Upper lobe of left lung (tissue), 6 donors: ENCODE measurements around the gene MAGEA3. TPM values are rescaled to one million over a fixed set of nuclear protein-coding genes. Genes with fewer than 3 reads are reported as not detected.
A peak's percentile ranks its signal among the peaks of the same experiment; 100 is the strongest.
"Not testable (repeated sequence)": the region's sequence is repeated elsewhere in the genome, so short reads cannot be mapped to it uniquely, and the experiment has no call there.

Source experiments
- ATAC-seq, 2 donors: fragments of 200-7000 bp; cut with Tn5 transposase; one replicate each; pipeline ENCODE4 v1.9.1; 2022; ENCODE audit warnings: mild to moderate bottlenecking in 2 of 2, moderate library complexity in 2 of 2; ENCODE audit not compliant: low FRiP score in 2 of 2
- DNase-seq, 2 donors: peaks; one replicate each; pipeline ENCODE4 v3.0.0-alpha.2; 2019 to 2020
- H3K27ac ChIP-seq, 4 donors: fragments of 200-600 bp; sonication (generic); one replicate each; pipeline ENCODE4 v1.5.1; 2016 to 2019
- H3K27me3 ChIP-seq, 4 donors: fragments of 200-600 bp; sonication (generic); one replicate each; pipeline ENCODE4 v1.5.1; 2017 to 2019
- H3K36me3 ChIP-seq, 4 donors: fragments of 200-600 bp; sonication (generic); one replicate each; pipeline ENCODE4 v1.5.1; 2016 to 2019
- H3K4me1 ChIP-seq, 4 donors: fragments of 200-600 bp; sonication (generic); one replicate each; pipeline ENCODE4 v1.5.1; 2018 to 2019
- H3K4me3 ChIP-seq, 4 donors: fragments of 200-600 bp; sonication (generic); one replicate each; pipeline ENCODE4 v1.5.1; 2017 to 2019; ENCODE audit warnings: mild to moderate bottlenecking in 2 of 4, moderate library complexity in 1 of 4
- H3K9me3 ChIP-seq, 4 donors: fragments of 200-600 bp; sonication (generic); one replicate each; pipeline ENCODE4 v1.5.1; 2018 to 2019
- EP300 ChIP-seq, 4 donors: sonication (generic); formaldehyde crosslinking; IDR thresholded peaks; one replicate each; pipeline ENCODE4 v1.5.1; 2017; ENCODE audit warnings: antibody characterized with exemption in 4 of 4, control low read depth in 2 of 4
- POLR2A ChIP-seq, 4 donors: fragments of 450-650 bp; IDR thresholded peaks; one replicate each; pipeline ENCODE4 v1.5.1; 2016 to 2017; ENCODE audit warnings: antibody characterized with exemption in 4 of 4, mild to moderate bottlenecking in 2 of 4
- POLR2AphosphoS5 ChIP-seq, 2 donors: sonication (generic); formaldehyde crosslinking; IDR thresholded peaks; one replicate each; pipeline ENCODE4 v1.5.1; 2017; ENCODE audit warnings: antibody characterized with exemption in 2 of 2
- WGBS, 2 donors: methylation state at CpG; one replicate each; pipeline ENCODE4 v1.1.5; 2017 to 2018; 5-methylcytosine and 5-hydroxymethylcytosine counted together
- total RNA-seq, 6 donors: library from RNA; depleted of rRNA in 4 of 6; stranded (reverse); fragments of >200 nt in 4 of 6; gene quantifications; one replicate each; pipeline versions ENCODE4 v1.1.0 to v1.2.1, GENCODE V29; 2016 to 2021
- TF ChIP-seq, protein P1 (sequence below), 6 experiments: fragments of 450-650 bp in 4 of 6; fragments of 200-600 bp in 2 of 6; sonication (generic) in 2 of 6; IDR thresholded peaks; one replicate each; pipeline ENCODE4 v1.5.1; 2016 to 2019; ENCODE audit warnings: antibody characterized with exemption in 6 of 6
- donor health status: DM: no; HTN: no; CAD: no; lungs with moderate emphysema.
- donor health status: DM: no; HTN: yes; CAD: no; lungs with severe emphysema.

MAGEA3 gene
- total RNA-seq, 6 donors from 2014 or later, result 0.20 to 0.51 TPM; not detected in 4

DNA sequence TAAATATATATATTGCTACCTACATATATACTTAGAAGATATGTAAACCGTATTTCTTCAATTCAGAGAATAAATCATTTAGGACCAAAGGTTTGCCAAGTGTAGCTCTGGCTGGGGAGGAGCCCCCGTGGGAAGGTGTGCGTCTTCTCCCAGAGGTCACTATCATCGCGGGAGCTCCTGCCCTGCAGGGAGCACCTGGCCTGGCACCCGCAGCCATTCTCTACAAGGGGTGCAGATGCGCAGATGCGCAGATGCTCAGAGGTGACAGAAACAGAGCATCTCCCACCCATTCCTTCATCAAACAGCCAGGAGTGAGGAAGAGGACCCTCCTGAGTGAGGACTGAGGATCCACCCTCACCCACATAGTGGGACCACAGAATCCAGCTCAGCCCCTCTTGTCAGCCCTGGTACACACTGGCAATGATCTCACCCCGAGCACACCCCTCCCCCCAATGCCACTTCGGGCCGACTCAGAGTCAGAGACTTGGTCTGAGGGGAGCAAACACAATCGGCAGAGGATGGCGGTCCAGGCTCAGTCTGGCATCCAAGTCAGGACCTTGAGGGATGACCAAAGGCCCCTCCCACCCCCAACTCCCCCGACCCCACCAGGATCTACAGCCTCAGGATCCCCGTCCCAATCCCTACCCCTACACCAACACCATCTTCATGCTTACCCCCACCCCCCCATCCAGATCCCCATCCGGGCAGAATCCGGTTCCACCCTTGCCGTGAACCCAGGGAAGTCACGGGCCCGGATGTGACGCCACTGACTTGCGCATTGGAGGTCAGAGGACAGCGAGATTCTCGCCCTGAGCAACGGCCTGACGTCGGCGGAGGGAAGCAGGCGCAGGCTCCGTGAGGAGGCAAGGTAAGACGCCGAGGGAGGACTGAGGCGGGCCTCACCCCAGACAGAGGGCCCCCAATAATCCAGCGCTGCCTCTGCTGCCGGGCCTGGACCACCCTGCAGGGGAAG is 15.5 kb downstream of the MAGEA3 start, which contains the start of gene MAGEA2B:
TSS of gene MAGEA2B (plus strand) at position 814 of the 973 bp plus-strand sequence. CDS start 2,479 bp downstream, outside the sequence.
- not testable (repeated sequence) for H3K9me3 ChIP-seq, ATAC-seq, H3K27me3 ChIP-seq, H3K36me3 ChIP-seq, H3K4me1 ChIP-seq, DNase-seq, H3K27ac ChIP-seq, H3K4me3 ChIP-seq
- no CpG with 5 or more reads among the region's 35 CpGs for WGBS, 2 donors

DNA sequence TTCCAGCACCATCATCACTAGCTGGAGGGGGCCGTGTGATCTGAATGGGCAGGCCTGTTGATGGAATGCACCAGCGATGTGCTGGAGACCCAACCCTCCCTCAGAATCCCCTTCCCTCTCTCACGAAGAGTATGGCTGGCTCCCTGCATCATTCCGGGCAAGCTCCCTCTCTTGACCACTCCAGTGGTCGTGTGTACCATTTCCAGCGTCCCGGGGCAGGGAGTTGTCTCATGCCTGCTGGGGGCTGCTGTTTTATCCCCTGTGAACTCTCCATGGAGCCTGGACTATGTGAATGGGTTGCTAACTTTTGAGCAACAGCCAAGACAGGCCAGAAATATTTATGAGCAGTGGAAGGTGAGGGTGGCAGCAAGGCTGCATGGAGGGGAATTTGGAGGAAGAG is 26.8 kb downstream of the MAGEA3 start:
- no peaks in the 10 kb centered on the region for H3K4me1 ChIP-seq
- TF ChIP-seq, protein P1, sequence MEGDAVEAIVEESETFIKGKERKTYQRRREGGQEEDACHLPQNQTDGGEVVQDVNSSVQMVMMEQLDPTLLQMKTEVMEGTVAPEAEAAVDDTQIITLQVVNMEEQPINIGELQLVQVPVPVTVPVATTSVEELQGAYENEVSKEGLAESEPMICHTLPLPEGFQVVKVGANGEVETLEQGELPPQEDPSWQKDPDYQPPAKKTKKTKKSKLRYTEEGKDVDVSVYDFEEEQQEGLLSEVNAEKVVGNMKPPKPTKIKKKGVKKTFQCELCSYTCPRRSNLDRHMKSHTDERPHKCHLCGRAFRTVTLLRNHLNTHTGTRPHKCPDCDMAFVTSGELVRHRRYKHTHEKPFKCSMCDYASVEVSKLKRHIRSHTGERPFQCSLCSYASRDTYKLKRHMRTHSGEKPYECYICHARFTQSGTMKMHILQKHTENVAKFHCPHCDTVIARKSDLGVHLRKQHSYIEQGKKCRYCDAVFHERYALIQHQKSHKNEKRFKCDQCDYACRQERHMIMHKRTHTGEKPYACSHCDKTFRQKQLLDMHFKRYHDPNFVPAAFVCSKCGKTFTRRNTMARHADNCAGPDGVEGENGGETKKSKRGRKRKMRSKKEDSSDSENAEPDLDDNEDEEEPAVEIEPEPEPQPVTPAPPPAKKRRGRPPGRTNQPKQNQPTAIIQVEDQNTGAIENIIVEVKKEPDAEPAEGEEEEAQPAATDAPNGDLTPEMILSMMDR (IDR thresholded peaks at IDR 0.05), result no peak
- TF ChIP-seq POLR2A (IDR thresholded peaks at IDR 0.05) (no peak), POLR2AphosphoS5 (IDR thresholded peaks at IDR 0.05) (no peak), EP300 (IDR thresholded peaks at IDR 0.05) (no peak)
- no peaks in the 10 kb centered on the region for H3K36me3 ChIP-seq
- WGBS, 2 donors, result 65 to 75% methylated on average over 3 to 7 of the region's 7 CpGs
- no peak overlapping the region for H3K4me3 ChIP-seq
- ATAC-seq (no peak), DNase-seq (no peak)
- no peaks in the 10 kb centered on the region for H3K27me3 ChIP-seq
- H3K27ac ChIP-seq, result no peak overlapping the region
- no peaks in the 10 kb centered on the region for H3K9me3 ChIP-seq

DNA sequence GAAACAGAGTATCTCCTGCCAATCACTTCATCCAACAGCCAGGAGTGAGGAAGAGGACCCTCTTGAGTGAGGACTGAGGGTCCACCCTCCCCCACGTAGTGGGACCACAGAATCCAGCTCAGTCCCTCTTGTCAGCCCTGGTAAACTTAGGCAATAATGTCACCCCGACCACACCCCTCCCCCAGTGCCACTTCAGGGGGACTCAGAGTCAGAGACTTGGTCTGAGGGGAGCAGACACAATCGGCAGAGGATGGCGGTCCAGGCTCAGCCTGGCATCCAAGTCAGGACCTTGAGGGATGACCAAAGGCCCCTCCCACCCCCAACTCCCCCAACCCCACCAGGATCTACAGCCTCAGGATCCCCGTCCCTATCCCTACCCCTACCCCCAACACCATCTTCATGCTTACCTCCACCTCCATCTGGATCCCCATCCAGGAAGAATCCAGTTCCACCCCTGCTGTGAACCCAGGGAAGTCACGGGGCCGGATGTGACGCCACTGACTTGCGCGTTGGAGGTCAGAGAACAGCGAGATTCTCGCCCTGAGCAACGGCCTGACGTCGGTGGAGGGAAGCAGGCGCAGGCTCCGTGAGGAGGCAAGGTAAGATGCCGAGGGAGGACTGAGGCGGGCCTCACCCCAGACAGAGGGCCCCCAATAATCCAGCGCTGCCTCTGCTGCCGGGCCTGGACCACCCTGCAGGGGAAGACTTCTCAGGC is 34.8 kb downstream of the MAGEA3 start, which contains the start of the genes CSAG1 and MAGEA12:
TSS of gene CSAG1 (minus strand) at position 461 of the 715 bp plus-strand sequence. CDS start 1,261 bp downstream, outside the sequence.
TSS of gene MAGEA12 (plus strand) at position 497 of the 715 bp plus-strand sequence. CDS start 2,405 bp downstream, outside the sequence.
- Histone ChIP-seq H3K27ac (no peak within 1 kb of the TSS), H3K27me3 (no peaks in the 10 kb centered on the region), H3K4me3 (no peak within 1 kb of the TSS), H3K36me3 (no peaks in the 10 kb centered on the region), H3K4me1 (no peaks in the 10 kb centered on the region), H3K9me3 (no peaks in the 10 kb centered on the region)
- ATAC-seq, result no peak
- WGBS, 2 donors, result 82 to 89% methylated on average over 8 to 9 of the region's 21 CpGs
- peak in 1 of 2 donors; percentile 11 for DNase-seq
- no peak for TF ChIP-seq POLR2A (IDR thresholded peaks at IDR 0.05)

DNA sequence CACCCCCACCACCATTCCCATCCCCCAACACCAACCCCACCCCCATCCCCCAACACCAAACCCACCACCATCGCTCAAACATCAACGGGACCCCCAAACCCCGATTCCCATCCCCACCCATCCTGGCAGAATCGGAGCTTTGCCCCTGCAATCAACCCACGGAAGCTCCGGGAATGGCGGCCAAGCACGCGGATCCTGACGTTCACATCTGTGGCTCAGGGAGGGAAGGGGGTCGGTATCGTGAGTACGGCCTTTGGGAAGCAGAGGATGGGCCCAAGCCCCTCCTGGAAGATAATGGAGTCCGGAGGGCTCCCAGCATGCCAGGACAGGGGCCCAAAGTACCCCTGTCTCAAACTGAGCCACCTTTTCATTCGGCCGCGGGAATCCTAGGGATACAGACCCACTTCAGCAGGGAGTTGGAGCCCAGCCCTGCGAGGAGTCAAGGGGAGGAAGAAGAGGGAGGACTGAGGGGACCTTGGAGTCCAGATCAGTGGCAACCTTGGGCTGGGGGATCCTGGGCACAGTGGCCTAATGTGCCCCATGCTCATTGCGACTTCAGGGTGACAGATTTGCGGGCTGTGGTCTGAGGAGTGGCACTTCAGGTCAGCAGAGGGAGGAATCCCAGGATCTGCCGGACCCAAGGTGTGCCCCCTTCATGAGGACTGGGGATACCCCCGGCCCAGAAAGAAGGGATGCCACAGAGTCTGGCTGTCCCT is 35.7 kb downstream of the MAGEA3 start:
- not testable (repeated sequence) for DNase-seq, H3K27me3 ChIP-seq, H3K27ac ChIP-seq, H3K4me3 ChIP-seq, H3K36me3 ChIP-seq, H3K9me3 ChIP-seq, ATAC-seq, H3K4me1 ChIP-seq
- 87 to 100% methylated on average over 1 to 22 of the region's 22 CpGs for WGBS, 2 donors

DNA sequence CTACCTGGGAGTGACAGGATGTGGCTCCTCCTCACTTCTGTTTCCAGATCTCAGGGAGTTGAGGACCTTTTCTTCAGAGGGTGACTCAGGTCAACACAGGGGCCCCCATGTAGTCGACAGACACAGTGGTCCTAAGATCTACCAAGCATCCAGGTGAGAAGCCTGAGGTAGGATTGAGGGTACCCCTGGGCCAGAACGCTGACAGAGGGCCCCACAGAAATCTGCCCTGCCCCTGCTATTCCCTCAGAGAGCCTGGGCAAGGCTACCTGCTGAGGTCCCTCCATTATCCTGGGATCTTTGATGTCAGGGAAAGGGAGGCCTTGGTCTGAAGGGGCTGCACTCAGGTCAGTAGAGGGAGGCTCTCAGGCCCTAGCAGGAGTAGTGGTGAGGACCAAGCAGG is 36.5 kb downstream of the MAGEA3 start:
- 65% methylated on average over 2 of the region's 2 CpGs; no CpG with 5 or more reads in 1 of the 2 donors for WGBS, 2 donors
- H3K9me3 ChIP-seq, result no peaks in the 10 kb centered on the region
- DNase-seq, result no peak
- H3K27me3 ChIP-seq, result no peaks in the 10 kb centered on the region
- ATAC-seq, result peak in 1 of 2 donors; percentile 26
- TF ChIP-seq, protein P1 (IDR thresholded peaks at IDR 0.05), result no peak
- TF ChIP-seq POLR2A (IDR thresholded peaks at IDR 0.05), result no peak
- no peak for TF ChIP-seq POLR2AphosphoS5 (IDR thresholded peaks at IDR 0.05)
- TF ChIP-seq EP300 (IDR thresholded peaks at IDR 0.05), result no peak
- no peak overlapping the region for H3K4me3 ChIP-seq
- no peaks in the 10 kb centered on the region for H3K4me1 ChIP-seq
- H3K36me3 ChIP-seq, result no peaks in the 10 kb centered on the region
- no peak overlapping the region for H3K27ac ChIP-seq
